ENCODE data around the gene ANKRD28.

DNA sequence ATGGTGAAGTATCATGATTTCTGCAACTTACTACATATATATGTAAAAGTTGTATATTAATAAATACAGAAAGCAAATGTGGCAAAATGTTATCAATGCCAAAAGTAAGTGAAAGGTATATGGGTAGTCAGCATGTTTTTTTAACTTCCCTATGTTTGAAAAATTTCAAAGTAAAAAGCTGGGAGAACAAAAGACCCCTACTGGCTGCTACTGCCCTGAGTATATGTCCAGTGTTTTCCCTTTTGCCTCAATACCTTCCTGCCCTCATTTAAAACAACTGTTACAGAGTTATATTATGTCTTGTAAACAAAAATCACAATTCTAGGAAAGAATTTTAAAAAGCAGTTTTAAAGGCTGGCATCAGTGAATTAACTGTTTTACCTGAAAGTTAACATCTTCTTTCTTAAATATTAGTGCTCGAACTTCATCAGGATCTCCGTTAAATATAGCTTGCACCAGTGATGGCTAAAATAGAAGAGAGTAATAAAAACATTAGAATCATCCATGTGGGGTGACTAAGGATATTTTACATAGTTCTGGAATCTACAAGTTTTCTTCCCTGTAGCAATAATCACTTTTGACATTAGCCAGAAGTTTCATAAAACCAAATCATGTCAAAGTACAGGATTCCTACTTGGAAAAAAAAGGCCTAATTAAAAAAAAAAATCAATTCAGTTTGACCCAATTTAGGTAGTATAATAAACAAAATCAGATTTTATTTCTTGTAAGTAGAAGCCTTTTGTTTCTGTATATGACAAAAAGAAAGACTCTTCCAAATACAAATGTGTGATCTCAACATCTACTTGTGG, 2.7 kb downstream of the ANKRD28 start:
- no peak for TF ChIP-seq EZH2phosphoT487 (IDR thresholded peaks at IDR 0.05; ENCODE audit: unreplicated experiment)
- TF ChIP-seq, protein P1, sequence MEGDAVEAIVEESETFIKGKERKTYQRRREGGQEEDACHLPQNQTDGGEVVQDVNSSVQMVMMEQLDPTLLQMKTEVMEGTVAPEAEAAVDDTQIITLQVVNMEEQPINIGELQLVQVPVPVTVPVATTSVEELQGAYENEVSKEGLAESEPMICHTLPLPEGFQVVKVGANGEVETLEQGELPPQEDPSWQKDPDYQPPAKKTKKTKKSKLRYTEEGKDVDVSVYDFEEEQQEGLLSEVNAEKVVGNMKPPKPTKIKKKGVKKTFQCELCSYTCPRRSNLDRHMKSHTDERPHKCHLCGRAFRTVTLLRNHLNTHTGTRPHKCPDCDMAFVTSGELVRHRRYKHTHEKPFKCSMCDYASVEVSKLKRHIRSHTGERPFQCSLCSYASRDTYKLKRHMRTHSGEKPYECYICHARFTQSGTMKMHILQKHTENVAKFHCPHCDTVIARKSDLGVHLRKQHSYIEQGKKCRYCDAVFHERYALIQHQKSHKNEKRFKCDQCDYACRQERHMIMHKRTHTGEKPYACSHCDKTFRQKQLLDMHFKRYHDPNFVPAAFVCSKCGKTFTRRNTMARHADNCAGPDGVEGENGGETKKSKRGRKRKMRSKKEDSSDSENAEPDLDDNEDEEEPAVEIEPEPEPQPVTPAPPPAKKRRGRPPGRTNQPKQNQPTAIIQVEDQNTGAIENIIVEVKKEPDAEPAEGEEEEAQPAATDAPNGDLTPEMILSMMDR (conservative IDR thresholded peaks at IDR 0.05; ENCODE audit: low read depth in 2 of 2), result no peak
- TF ChIP-seq, protein P2, sequence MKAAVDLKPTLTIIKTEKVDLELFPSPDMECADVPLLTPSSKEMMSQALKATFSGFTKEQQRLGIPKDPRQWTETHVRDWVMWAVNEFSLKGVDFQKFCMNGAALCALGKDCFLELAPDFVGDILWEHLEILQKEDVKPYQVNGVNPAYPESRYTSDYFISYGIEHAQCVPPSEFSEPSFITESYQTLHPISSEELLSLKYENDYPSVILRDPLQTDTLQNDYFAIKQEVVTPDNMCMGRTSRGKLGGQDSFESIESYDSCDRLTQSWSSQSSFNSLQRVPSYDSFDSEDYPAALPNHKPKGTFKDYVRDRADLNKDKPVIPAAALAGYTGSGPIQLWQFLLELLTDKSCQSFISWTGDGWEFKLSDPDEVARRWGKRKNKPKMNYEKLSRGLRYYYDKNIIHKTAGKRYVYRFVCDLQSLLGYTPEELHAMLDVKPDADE (IDR thresholded peaks at IDR 0.05), result no peak
